ENCODE results near the gene MTCL1.
"Not testable (repeated sequence)": the region's sequence is repeated elsewhere in the genome, so short reads cannot be mapped to it uniquely, and the experiment has no call there.

GRCh38 chr18:8761535-8761934 lies 56.2 kb downstream of the MTCL1 start:
- not testable (repeated sequence) for TF ChIP-seq CTCF (IDR thresholded peaks at IDR 0.05; ENCODE audit: low read depth, low read length); MYC (IDR thresholded peaks at IDR 0.05; ENCODE audit: low read depth, low read length); POLR2A (IDR thresholded peaks at IDR 0.05; ENCODE audit: extremely low read depth, insufficient read length)
- TF ChIP-seq, protein P1, sequence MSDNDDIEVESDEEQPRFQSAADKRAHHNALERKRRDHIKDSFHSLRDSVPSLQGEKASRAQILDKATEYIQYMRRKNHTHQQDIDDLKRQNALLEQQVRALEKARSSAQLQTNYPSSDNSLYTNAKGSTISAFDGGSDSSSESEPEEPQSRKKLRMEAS (IDR thresholded peaks at IDR 0.05; ENCODE audit: low read depth, low read length) = not testable (repeated sequence)
